NCI-H1417 (cell line): ENCODE measurements around the gene RASGRP3.
A peak's percentile ranks its signal among the peaks of the same experiment; 100 is the strongest.
"Not testable (repeated sequence)": the region's sequence is repeated elsewhere in the genome, so short reads cannot be mapped to it uniquely, and the experiment has no call there.

ENCODE experiments used
- DNase-seq, 3 experiments: peaks; one replicate each; lab custom pipeline; 2025; lab: John Stamatoyannopoulos, UW

The RASGRP3 gene, protein sequence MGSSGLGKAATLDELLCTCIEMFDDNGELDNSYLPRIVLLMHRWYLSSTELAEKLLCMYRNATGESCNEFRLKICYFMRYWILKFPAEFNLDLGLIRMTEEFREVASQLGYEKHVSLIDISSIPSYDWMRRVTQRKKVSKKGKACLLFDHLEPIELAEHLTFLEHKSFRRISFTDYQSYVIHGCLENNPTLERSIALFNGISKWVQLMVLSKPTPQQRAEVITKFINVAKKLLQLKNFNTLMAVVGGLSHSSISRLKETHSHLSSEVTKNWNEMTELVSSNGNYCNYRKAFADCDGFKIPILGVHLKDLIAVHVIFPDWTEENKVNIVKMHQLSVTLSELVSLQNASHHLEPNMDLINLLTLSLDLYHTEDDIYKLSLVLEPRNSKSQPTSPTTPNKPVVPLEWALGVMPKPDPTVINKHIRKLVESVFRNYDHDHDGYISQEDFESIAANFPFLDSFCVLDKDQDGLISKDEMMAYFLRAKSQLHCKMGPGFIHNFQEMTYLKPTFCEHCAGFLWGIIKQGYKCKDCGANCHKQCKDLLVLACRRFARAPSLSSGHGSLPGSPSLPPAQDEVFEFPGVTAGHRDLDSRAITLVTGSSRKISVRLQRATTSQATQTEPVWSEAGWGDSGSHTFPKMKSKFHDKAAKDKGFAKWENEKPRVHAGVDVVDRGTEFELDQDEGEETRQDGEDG

DNA sequence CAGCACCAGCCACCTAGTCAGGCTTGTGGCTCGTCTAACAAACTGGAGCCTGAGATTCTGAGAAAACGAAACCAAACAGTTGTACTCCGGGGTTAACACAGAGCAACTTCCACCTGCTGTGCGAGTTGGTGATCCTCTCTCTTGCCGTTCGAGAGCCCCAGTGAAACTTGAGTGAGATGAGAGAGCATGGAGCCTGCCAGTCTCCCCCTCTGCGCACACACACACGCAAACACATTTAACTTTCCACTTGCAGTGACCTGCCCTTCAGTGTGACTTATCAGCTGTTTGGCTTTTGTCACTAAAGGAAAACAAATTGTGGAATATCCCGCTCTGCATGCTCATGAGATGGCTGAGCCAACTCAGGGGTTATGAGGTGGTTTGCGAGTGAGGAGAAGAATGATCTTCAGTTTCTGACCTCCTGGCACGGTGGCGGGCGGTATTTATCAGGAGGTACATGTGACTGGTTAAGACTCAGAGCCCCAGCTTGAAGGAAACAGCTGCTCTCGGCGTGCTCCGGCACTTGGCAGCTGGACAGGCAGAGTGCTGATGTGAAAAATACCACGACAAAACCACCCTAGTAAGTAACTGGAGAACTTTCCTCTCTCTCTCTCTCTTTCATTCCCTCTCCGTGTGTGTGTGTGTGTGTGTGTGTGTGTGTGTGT is at the start of gene RASGRP3:
TSS of gene RASGRP3 (plus strand) at position 519 of the 662 bp plus-strand sequence. CDS start 38,488 bp downstream, outside the sequence.
- DNase-seq: peak; percentile 83 to 92 (median 85)

DNA sequence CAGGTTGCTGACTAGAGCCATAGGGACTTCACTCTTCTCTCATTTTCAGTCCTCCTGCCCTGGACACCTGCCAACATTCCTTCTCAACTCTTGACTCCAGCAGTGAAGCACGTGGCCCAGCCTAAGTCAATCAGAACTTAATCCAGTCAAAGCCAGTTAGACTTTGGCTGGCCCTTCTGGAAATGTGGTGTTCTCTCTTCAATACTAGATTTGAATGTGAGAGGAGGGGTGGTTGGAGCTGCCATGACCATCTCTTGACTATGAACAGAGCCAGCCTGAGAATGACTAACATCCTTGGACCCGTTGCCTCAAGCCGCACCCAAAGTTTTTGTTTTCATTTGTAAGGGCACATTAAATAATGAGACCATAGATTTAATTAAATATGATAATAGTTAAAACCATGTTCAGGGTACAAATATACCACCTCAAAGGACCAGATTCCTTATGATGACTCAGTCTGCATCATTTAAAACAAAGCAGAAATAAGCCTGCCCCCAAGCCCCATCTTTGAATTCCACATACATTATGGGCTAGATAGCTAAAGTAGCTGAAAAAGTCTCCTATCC is 49.7 kb upstream of the RASGRP3 start:
- DNase-seq: peak in 2 of 3 experiments; percentile 35 to 81

DNA sequence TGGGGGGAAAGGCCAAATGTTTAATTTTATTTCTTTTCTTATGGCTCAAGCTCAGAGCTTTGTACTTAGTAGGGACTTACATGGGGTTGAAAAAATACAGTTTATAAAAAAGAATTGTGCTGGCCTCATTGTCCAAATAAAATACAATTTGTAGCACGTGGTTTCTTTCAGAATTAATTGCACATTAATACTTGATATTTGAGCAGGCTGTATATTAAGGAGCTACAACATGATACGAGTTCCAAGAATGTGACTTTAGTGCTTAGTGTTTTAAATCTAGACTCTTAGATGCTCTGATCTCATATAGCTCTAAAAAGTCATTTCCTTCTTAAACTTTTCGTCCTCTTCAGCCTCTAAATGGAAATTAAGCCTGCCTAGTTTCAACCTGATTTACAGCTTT is 46.4 kb upstream of the RASGRP3 start:
- no peak for DNase-seq

DNA sequence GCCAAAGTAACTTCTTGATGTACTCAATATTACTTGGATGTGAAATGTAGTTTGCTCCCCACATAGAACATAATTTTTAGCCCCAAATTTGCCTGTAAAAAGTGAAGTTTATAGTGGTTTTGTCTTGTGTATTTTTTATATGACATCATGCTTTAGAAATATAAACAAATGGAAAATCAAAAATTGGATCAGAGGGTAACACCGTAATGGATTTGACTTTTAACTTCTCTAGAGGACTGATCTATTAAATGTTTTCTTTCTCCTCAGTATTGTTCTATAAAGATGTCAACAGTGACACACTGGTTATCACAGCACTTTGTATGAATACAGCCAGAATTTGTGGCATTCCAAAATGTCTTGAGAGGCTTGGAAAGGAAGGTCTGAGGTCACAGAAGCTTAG is 45.6 kb upstream of the RASGRP3 start:
- no peak for DNase-seq

DNA sequence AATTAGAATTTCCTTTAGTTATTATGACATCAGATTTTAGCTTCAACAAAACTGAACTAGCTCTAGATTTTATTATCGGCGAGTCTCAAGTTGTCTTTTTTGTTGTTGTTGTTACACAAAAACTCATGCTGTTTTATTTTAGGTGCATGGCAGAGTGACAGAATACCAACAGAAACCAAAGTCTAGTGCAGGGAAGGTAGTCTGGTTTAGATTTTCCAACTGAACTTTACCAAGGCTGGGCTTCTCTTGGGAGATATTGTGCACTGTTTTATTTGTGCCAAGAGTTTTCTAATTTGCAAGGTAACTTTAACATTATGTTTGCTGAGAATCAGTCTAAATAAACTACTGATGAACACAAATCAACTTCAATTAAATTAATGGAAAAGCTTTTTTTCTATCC is 43.6 kb upstream of the RASGRP3 start:
- no peak for DNase-seq

DNA sequence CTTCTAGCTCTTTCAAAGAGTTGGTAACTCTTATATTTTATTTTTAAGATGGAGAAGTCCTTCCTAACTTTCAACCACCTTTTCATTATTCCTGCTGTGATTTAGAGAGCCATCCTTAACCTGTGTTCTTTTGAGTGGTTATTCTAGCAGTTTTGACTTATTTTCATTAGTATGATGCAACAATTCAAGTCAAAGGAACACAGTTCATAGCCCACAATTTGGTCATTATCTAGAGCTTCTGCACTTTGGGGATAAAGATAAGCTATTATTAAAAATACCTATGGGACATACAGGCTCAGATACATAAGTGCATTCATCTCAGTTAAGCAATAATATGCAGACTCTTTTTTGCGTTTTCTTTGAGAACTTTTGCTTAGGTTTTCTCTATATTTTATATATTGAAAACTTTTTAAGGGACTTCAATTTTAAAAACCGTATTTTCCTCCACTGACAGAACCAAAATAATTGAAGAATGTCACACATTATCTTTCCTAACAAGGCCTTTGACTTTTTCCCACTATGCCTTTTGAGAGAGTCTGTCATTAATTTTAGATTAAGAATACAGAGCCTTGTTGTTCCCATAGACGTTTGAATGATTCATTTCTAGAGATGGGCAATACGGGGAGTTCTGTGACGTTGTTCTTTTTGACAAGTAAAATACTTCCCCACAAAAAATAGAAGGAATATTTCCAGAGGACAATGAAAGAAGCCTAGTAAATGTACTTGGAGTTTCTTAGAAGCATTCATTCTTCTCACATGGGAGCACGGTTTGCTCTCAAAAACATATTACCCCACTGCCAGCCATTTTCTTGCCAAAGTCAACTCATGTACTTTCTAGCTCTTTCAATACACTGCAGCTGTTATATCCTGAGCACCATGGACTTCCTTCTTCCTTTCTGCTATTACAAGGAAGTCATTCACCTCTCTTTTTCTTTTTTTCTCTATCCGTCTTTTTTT is 42.9 kb upstream of the RASGRP3 start:
- DNase-seq: no peak

DNA sequence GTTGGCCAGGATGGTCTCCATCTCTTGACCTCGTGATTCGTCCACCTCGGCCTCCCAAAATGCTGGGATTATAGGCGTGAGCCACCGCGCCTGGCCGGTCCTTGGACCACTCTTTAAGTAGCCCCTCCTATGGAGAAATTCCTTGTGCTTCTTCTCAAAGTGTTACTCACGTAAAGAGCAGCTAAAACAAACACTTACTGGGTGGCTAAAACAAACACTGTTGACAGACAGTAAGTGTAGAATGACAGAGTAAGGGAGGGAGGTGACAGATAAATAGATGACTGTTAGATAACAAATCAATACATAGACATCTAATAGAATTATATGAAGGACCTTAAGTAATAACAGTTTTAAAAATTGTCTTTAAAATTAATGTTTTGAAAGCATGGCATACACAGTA is 40.9 kb upstream of the RASGRP3 start:
- no peak for DNase-seq

DNA sequence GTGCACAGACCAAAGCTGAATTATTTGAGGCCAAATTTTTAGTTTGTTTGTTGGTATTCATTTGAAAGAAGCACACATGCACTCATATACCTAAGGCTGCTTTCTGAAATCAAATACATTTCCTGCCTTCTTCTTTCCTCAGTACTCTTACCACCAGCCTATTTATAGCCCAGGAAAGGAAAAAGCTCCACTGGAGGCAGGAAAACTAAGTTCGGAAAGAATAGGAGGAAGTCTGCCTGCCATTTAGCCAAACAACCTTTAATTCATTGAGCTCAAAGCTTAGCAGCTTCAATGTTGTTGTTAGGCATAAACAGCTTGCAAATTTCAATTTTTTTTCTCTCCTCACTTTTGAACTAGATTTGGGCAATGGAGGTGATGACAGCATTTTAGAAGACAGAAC is 40.4 kb upstream of the RASGRP3 start:
- DNase-seq: no peak

DNA sequence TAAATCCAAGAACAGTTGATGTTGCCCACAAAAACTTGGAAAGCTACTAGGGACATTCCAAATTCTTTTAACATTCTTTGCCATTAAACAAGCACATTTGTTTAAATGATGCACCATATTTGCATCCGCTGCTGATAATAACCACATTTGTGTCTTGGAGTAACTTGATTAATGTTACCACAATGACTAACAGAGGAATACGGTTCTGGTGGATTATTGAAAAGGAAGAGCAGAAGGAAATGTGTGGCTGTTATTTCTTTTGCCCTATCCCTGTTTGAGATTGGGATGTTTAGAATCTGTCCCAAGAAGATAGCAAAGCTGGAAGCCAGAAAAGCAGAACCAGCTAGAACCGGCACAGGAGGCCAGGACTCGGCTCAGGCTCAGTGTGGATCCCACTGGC is 39.2 kb upstream of the RASGRP3 start:
- no peak for DNase-seq

DNA sequence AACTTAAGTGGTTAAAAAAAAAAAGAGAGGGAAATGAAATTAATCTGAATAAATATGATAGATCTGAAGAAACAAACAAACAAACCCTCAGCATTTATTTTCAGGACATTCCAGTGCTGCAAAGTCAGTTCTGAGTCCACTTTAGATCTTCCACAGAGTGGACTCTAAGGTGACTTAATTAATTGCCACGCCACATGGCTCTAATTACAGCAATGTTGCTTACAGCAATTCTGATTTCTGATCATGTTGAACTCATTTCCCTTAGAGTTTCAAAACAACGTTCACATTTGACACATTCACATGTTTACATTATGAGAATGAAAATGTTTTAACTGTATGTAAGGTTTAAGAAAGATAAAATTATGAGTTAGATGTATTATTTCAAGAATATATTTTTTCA is 38.6 kb upstream of the RASGRP3 start:
- DNase-seq: no peak

DNA sequence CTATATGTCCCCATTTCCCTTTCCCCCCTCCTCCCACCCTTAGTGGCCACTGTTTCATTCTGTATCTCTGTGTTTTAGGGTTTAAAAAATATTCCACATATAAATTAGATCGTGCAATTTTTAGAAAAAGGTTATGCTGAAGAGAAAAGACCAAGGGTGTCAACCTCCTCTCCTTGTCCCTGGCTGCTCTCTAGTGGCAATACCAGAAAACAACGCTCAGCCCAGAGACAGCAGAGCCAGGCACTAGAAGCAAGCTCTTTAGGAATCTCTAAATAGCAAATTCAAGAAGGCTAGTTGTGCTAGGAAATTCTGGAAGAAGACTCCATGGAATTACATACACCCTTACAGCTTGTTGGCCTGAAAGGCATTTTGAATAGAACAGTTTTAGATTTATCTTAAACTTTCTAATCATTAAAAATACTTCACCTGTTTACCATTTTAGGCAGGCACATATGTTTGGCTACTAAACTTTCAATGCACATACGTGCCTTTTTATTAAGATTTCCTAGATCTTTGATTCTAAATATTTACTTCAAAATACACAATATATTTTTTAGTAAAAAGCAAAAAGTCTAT is 35.1 kb upstream of the RASGRP3 start:
- DNase-seq: peak; percentile 21 to 74 (median 43)

DNA sequence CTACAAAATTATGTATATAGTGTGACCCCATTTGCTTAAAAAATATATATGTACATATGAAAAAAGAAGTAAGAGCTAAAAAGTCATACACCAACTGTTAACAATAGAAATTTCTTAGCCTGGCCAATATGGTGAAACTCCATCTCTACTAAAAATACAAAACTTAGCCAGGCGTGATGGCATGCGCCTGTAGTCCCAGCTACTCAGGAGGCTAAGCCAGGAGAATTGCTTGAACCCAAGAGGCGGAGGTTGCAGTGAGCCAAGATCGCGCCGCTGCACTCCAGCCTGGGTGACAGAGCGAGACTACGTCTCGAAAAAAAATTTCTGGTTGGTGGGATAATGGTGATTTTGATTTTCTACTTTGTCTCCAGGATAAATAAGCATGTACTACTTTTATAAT is 34.4 kb upstream of the RASGRP3 start:
- DNase-seq: not testable (repeated sequence)

DNA sequence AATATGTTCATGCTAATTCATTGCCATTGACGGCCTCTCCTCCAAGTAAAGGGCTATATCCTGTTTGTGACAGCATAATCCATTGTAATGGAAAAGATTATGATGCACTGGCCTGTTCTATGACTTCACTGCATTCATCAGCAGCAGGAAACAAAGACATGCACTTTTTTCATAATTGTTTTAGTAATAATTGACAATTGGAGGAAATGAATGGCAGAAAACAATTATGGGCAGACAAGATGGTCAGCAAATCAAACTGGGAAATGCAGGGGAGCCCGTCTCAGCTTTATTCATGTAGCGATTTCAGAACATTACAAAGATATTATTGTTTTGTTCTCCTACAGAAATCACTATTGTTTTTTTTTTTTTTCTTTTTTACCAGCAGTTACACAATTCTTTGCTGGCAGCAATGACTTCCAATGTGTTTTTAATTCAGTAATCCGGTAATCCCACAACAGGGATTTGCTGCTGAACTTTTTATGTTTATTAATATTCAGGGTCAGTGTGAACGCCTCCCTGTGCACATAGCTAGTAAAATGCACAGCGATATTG is 33.8 kb upstream of the RASGRP3 start:
- DNase-seq: peak in 1 of 3 experiments; percentile 16

DNA sequence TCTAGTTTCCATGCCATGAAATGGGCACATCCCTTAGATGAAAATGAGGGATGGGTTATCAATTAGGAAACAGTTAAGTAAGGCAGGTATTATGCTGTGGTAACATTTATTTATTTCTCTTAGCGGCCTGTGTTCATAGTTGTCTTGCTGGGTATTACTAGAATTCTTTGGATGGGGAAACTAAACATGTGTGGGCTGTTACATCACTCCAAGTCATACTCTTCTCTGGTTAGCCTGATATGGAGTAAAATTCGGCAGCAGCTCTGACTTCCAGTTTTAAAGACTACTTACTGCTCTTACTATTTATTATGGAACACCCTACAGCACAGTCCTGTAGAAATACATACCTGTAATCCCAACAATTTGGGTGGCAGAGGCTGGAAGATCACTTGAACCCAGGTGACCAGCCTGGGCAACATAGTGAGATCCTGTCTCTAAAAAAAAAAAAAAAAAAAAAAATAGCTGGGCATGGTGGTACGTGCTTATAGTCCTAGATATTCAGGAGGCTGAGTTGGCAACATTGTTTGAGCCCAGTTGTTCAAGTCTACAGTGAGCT is 33.1 kb upstream of the RASGRP3 start:
- no peak for DNase-seq

DNA sequence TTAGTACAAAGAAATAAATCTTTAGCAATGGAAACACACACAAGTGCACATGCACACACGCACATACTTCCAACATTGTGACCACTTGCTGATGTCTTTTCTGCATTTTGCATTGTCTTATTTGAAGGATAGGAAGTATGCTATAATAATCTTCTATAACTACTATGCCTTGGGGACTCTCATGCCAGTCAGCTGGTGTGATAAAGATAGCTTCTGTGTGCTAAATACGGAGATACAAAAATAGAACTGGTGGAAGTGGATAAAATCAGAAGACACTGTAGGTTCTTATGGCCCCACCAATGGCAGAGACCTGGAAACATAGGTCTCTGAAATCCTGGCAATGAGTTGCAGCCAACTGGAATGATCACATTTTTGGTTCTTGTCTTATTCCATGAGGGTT is 31.5 kb upstream of the RASGRP3 start:
- no peak for DNase-seq

DNA sequence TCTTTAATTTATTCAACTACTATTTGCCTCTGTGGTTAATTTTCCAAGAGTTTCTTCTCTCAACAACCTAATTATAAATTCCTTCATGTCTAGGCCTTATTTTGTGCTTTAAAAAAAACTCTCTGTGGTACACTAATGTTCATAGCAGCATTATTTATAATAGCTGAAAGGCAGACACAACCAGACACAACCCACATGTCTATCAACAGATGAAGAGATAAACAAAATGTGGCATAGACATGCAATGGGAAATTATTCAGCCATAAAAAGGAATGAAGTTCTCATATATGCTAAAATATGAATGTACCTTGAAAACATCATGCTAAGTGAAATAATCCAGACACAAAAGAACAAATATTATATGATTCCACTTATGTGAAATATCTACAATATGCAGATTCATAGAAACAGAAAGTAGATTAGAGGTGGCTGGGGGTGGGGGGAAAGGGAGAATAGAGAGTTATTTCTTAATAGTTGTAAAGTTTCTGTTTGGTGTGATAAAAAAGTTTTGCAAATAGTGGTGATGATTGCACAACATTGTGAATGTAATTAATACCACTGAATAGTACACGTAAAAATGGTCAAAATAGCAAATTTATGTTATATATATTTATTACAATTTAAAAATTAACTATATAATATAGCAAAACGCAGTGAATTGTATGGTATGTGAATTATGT is 28.1 kb upstream of the RASGRP3 start:
- no peak for DNase-seq

DNA sequence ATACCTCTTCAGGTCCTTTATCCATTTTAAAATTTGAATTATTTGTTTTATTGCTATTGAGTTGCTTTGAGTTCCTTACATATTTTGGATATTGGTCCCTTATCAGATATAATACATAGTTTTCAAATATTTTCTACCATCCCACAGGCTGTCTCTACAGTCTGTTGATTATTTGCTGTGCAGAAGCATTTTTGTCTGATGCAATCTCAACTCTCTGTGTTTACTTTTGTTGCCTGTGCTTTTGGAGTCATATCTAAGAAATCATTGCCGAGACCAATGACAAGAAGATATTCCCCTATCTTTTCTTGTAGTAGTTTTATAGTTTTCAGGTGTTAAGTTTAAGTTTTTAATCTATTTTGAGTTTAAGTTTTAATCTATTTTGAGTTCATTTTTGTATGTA is 25.2 kb upstream of the RASGRP3 start:
- DNase-seq: no peak

DNA sequence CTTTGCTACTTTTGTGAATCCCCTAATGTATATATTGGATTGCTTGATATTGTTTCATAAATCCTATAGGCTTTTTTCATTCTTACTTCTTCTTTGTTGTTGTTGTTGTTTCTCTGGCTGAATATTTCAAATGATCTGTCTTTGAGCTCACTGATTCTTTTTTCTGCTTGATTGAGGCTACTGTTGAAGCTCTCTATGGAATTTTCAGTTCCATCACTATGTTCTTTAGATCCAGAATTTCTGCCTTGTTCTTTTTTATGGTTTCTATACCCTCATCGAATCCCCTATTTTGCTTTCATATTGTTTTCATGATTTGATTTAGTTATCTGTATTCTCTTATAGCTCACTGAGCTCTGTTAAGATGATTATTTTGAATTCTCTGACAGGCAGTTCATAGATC is 24.6 kb upstream of the RASGRP3 start:
- DNase-seq: no peak

DNA sequence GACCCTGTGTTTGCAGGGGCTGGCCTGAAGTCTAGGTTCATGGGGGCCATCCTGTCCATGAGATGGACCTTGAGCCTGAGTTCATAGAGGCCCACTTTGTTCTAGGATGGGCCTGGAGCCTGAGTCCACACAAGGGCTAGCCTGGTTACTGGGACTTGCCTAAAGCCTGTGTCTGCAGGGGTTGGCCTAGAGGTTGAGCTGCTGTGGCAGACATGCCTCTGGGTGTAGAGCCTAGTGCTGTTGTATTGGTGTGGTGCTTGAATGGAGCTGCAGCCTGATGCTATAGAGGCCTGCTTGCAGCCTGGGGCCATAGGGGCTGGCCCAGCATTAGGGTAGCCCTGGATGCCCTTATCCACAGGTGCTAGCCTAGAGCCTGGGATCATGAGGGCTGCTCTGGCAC is 23.9 kb upstream of the RASGRP3 start:
- no peak for DNase-seq
